Middle frontal gyrus (tissue), 1 donor: ENCODE measurements around the gene CFAP97D1.
A peak's percentile ranks its signal among the peaks of the same experiment; 100 is the strongest.

ENCODE experiments used
- DNase-seq: peaks from one replicate; pipeline ENCODE4 v3.0.0-alpha.2; 2015; ENCODE audit warnings: low spot score; ENCODE audit errors: extremely low spot score

Gene CFAP97D1

GRCh38 chr17:43767713-43768059 is 12.5 kb upstream of the CFAP97D1 start:
- DNase-seq = no peak

- DNase-seq = no peak
These were observed 11.9 kb upstream of the CFAP97D1 start for GRCh38 chr17:43768382-43768781.

GRCh38 chr17:43768943-43769342 is 11.3 kb upstream of the CFAP97D1 start:
- no peak for DNase-seq

- no peak for DNase-seq
These were observed 10.8 kb upstream of the CFAP97D1 start for GRCh38 chr17:43769426-43769825.

GRCh38 chr17:43769859-43770258 is 10.4 kb upstream of the CFAP97D1 start:
- no peak for DNase-seq

GRCh38 chr17:43770957-43771356 is 9.3 kb upstream of the CFAP97D1 start:
- no peak for DNase-seq

GRCh38 chr17:43771463-43771862 is 8.8 kb upstream of the CFAP97D1 start:
- DNase-seq = no peak

GRCh38 chr17:43772877-43773648 is 7.2 kb upstream of the CFAP97D1 start:
- DNase-seq = no peak

- no peak for DNase-seq
These were observed 5.7 kb upstream of the CFAP97D1 start for GRCh38 chr17:43774304-43775250.

- peak; percentile 76 for DNase-seq
These were observed 1.7 kb upstream of the CFAP97D1 start, which contains the start of gene DUSP3 for GRCh38 chr17:43778337-43779144. Gene DUSP3 (minus strand): TSS chr17:43778977. CDS start chr17:43778924, 53 bp downstream.

- no peak for DNase-seq
These were observed 800 bp upstream of the CFAP97D1 start for GRCh38 chr17:43779145-43780125.

- DNase-seq = no peak
These were observed 2.9 kb downstream of the CFAP97D1 start for GRCh38 chr17:43782913-43783680.

GRCh38 chr17:43784068-43784467 is 3.8 kb downstream of the CFAP97D1 start:
- DNase-seq = no peak

GRCh38 chr17:43784628-43785101 is 4.4 kb downstream of the CFAP97D1 start:
- DNase-seq = no peak

GRCh38 chr17:43787728-43788127 is 7.5 kb downstream of the CFAP97D1 start:
- no peak for DNase-seq

GRCh38 chr17:43788540-43788939 is 8.3 kb downstream of the CFAP97D1 start:
- DNase-seq = no peak

GRCh38 chr17:43789482-43789881 is 9.2 kb downstream of the CFAP97D1 start:
- no peak for DNase-seq

GRCh38 chr17:43790311-43790940 is 10.2 kb downstream of the CFAP97D1 start:
- DNase-seq = no peak

GRCh38 chr17:43791589-43791988 is 11.4 kb downstream of the CFAP97D1 start:
- DNase-seq = no peak
